IPS-20b (cell line): ENCODE results near the gene GFPT2.
"Not testable (repeated sequence)": the region's sequence is repeated elsewhere in the genome, so short reads cannot be mapped to it uniquely, and the experiment has no call there.

Source experiments
- H3K27ac ChIP-seq: one replicate; pipeline ENCODE4 v1.5.1; 2013; ENCODE audit warnings: low read length
- H3K27me3 ChIP-seq: 2 replicates; pipeline ENCODE4 v1.6.1; 2013; ENCODE audit warnings: mild to moderate bottlenecking, low read length, inconsistent platforms; ENCODE audit not compliant: insufficient read depth
- H3K36me3 ChIP-seq: 2 replicates; pipeline ENCODE4 v1.6.1; 2013; ENCODE audit warnings: low read depth, mild to moderate bottlenecking, inconsistent platforms, low read length, moderate library complexity; ENCODE audit not compliant: insufficient read depth
- H3K4me1 ChIP-seq: 2 replicates; pipeline ENCODE4 v1.6.1; 2013; ENCODE audit warnings: mild to moderate bottlenecking, control low read depth, inconsistent platforms, low read length, moderate library complexity; ENCODE audit not compliant: insufficient read depth
- H3K4me3 ChIP-seq: 2 replicates; pipeline ENCODE4 v1.5.1; 2013; ENCODE audit warnings: mild to moderate bottlenecking, low read length, inconsistent platforms
- H3K9ac ChIP-seq: 2 replicates; pipeline ENCODE4 v1.6.1; 2013; ENCODE audit warnings: low read depth, mild to moderate bottlenecking, inconsistent platforms, low read length, moderate library complexity
- H3K9me3 ChIP-seq: 2 replicates; pipeline ENCODE4 v1.6.1; 2013; ENCODE audit warnings: mild to moderate bottlenecking, low read depth, low read length, inconsistent platforms; ENCODE audit not compliant: insufficient read depth

The GFPT2 gene

GRCh38 chr5:180313677-180314505 lies 39.2 kb downstream of the GFPT2 start:
- peaks cover 72% of the 10 kb centered on the region for H3K36me3 ChIP-seq
- no peaks in the 10 kb centered on the region for H3K4me1 ChIP-seq
- no peaks in the 10 kb centered on the region for H3K27me3 ChIP-seq
- no peak overlapping the region for H3K9ac ChIP-seq
- no peak overlapping the region for H3K27ac ChIP-seq
- no peaks in the 10 kb centered on the region for H3K9me3 ChIP-seq
- H3K4me3 ChIP-seq: no peak overlapping the region

- no peak overlapping the region for H3K4me3 ChIP-seq
- no peaks in the 10 kb centered on the region for H3K9me3 ChIP-seq
- H3K36me3 ChIP-seq: peaks cover 69% of the 10 kb centered on the region
- no peak overlapping the region for H3K27ac ChIP-seq
- no peak overlapping the region for H3K9ac ChIP-seq
- no peaks in the 10 kb centered on the region for H3K4me1 ChIP-seq
- no peaks in the 10 kb centered on the region for H3K27me3 ChIP-seq
Measured at GRCh38 chr5:180311216-180311615, 41.9 kb downstream of the GFPT2 start.

- no peaks in the 10 kb centered on the region for H3K27me3 ChIP-seq
- H3K4me3 ChIP-seq: no peak overlapping the region
- no peak overlapping the region for H3K9ac ChIP-seq
- no peak overlapping the region for H3K27ac ChIP-seq
- no peaks in the 10 kb centered on the region for H3K4me1 ChIP-seq
- H3K9me3 ChIP-seq: no peaks in the 10 kb centered on the region
- peaks cover 80% of the 10 kb centered on the region for H3K36me3 ChIP-seq
Measured at GRCh38 chr5:180306796-180307195, 46.3 kb downstream of the GFPT2 start.

GRCh38 chr5:180305481-180305880 lies 47.7 kb downstream of the GFPT2 start:
- no peaks in the 10 kb centered on the region for H3K4me1 ChIP-seq
- no peaks in the 10 kb centered on the region for H3K9me3 ChIP-seq
- no peak overlapping the region for H3K9ac ChIP-seq
- no peak overlapping the region for H3K4me3 ChIP-seq
- no peaks in the 10 kb centered on the region for H3K27me3 ChIP-seq
- H3K36me3 ChIP-seq: peaks cover 82% of the 10 kb centered on the region
- H3K27ac ChIP-seq: no peak overlapping the region

- Histone ChIP-seq H3K36me3 (peaks cover 86% of the 10 kb centered on the region), H3K4me3 (no peak overlapping the region), H3K4me1 (no peaks in the 10 kb centered on the region), H3K9ac (no peak overlapping the region), H3K27ac (no peak overlapping the region), H3K9me3 (no peaks in the 10 kb centered on the region), H3K27me3 (no peaks in the 10 kb centered on the region)
Measured at GRCh38 chr5:180304431-180305375, 48.4 kb downstream of the GFPT2 start.

GRCh38 chr5:180304016-180304292 lies 49.2 kb downstream of the GFPT2 start:
- H3K4me1 ChIP-seq: no peaks in the 10 kb centered on the region
- H3K4me3 ChIP-seq: no peak overlapping the region
- H3K36me3 ChIP-seq: peaks cover 79% of the 10 kb centered on the region
- no peak overlapping the region for H3K9ac ChIP-seq
- H3K9me3 ChIP-seq: no peaks in the 10 kb centered on the region
- H3K27me3 ChIP-seq: no peaks in the 10 kb centered on the region
- H3K27ac ChIP-seq: no peak overlapping the region

- Histone ChIP-seq H3K27ac (no peak overlapping the region), H3K4me1 (no peaks in the 10 kb centered on the region), H3K27me3 (no peaks in the 10 kb centered on the region), H3K9ac (no peak overlapping the region), H3K9me3 (no peaks in the 10 kb centered on the region), H3K4me3 (no peak overlapping the region), H3K36me3 (peaks cover 75% of the 10 kb centered on the region)
Measured at GRCh38 chr5:180303226-180304015, 49.7 kb downstream of the GFPT2 start.

- Histone ChIP-seq H3K9ac (no peak overlapping the region), H3K9me3 (no peaks in the 10 kb centered on the region), H3K27me3 (no peaks in the 10 kb centered on the region), H3K4me3 (no peak overlapping the region), H3K36me3 (peaks cover 66% of the 10 kb centered on the region), H3K4me1 (no peaks in the 10 kb centered on the region), H3K27ac (no peak overlapping the region)
Measured at GRCh38 chr5:180302256-180302655, 50.9 kb downstream of the GFPT2 start.

GRCh38 chr5:180301253-180301652 lies 51.9 kb downstream of the GFPT2 start:
- no peaks in the 10 kb centered on the region for H3K9me3 ChIP-seq
- H3K4me1 ChIP-seq: no peaks in the 10 kb centered on the region
- peaks cover 58% of the 10 kb centered on the region for H3K36me3 ChIP-seq
- H3K27me3 ChIP-seq: no peaks in the 10 kb centered on the region
- H3K9ac ChIP-seq: no peak overlapping the region
- H3K27ac ChIP-seq: no peak overlapping the region
- no peak overlapping the region for H3K4me3 ChIP-seq

GRCh38 chr5:180299526-180299925 lies 53.6 kb downstream of the GFPT2 start:
- no peak overlapping the region for H3K27ac ChIP-seq
- no peaks in the 10 kb centered on the region; the same call in 1 of the 2 replicates for H3K4me1 ChIP-seq
- no peak overlapping the region for H3K9ac ChIP-seq
- no peaks in the 10 kb centered on the region for H3K9me3 ChIP-seq
- no peak overlapping the region for H3K4me3 ChIP-seq
- H3K36me3 ChIP-seq: peaks cover 43% of the 10 kb centered on the region
- H3K27me3 ChIP-seq: no peaks in the 10 kb centered on the region

- H3K9me3 ChIP-seq, H3K4me3 ChIP-seq, H3K27me3 ChIP-seq, H3K4me1 ChIP-seq, H3K27ac ChIP-seq, H3K9ac ChIP-seq: not testable (repeated sequence)
- peaks cover 43% of the 10 kb centered on the region for H3K36me3 ChIP-seq
Measured at GRCh38 chr5:180299014-180299413, 54.1 kb downstream of the GFPT2 start.
